ENCODE data around the gene EDC4. TPM values are rescaled to one million over a fixed set of nuclear protein-coding genes. Genes with fewer than 3 reads are reported as not detected.

EDC4 gene
- total and polyA plus RNA-seq, 2 of the 8 experiments (the other 6 are each of a cell fraction or from before 2014, with no cell fraction given), result 58.5 to 72.7 TPM

DNA sequence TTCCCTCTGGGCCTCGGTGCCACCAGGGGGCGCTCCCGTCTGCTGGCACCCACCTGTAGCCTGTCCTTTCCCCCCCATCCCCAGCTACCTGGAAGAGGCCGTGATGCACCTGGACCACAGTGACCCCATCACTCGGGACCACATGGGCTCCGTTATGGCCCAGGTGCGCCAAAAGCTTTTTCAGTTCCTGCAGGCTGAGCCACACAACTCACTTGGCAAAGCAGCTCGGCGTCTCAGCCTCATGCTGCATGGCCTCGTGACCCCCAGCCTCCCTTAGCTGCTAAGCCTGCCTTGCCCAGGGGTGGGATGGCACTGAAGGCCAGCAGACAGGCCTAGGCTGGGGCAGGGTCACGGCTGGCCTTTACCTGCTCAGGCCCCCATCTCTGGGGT, 11.0 kb downstream of the EDC4 start:
- Histone ChIP-seq H3K79me2 (ENCODE audit: control insufficient read depth in 1 of 2, insufficient read depth in 2 of 2, low read length in 2 of 2) (no peaks in the 10 kb centered on the region), H3K4me1 (replicated peaks in 1 of 4; ENCODE audit: control insufficient read depth in 3 of 4, insufficient read depth in 4 of 4, low read length in 3 of 4) (peaks cover 5 to 15% (median 11%) of the 10 kb centered on the region in 4 experiments), H2BK5ac (ENCODE audit: low read depth, low read length) (no peak overlapping the region; the same call in 1 of the 2 replicates), H2AFZ (ENCODE audit: low read length) (no peak overlapping the region), H3K4me2 (ENCODE audit: insufficient read depth in 1 of 2, low read depth in 2 of 2, low read length in 2 of 2) (no peak overlapping the region), H3K36me3 (ENCODE audit: control insufficient read depth in 2 of 4, insufficient read depth in 4 of 4, low read length in 3 of 4) (peaks cover 24 to 40% (median 31%) of the 10 kb centered on the region in 4 experiments), H2BK12ac (ENCODE audit: low read depth, low read length) (no peak overlapping the region), H3K9ac (replicated peaks in 1 of 4; ENCODE audit: extremely low read depth in 1 of 4, low read depth in 3 of 4, low read length in 3 of 4) (no peak overlapping the region), H3K23ac (ENCODE audit: insufficient read length) (no peak overlapping the region), H2BK120ac (replicated peaks; ENCODE audit: low read depth, low read length) (no peak overlapping the region), H3K18ac (ENCODE audit: extremely low read depth, low read length) (no peak overlapping the region), H4K20me1 (replicated peaks in 1 of 2; ENCODE audit: control insufficient read depth in 1 of 2, insufficient read depth in 2 of 2, low read length in 2 of 2) (peaks cover 11 to 17% of the 10 kb centered on the region in 2 experiments), H3K79me1 (ENCODE audit: low read depth, low read length) (no peaks in the 10 kb centered on the region), H4K91ac (replicated peaks; ENCODE audit: insufficient read length, low read length) (no peak overlapping the region), H4K8ac (ENCODE audit: extremely low read depth, insufficient read depth, low read length) (peak overlapping the region; percentile 53; the same call in 1 of the 2 replicates), H3K27ac (ENCODE audit: low read depth, low read length) (no peak overlapping the region), H3K9me3 (ENCODE audit: insufficient read depth in 2 of 2, low read depth in 1 of 2, low read length in 1 of 2) (no peaks in the 10 kb centered on the region), H3K23me2 (ENCODE audit: low read depth, low read length) (0 out of 2 replicates have a peak, but pooled peaks cover 2% of the 10 kb centered on the region), H3K4me3 (ENCODE audit: extremely low read depth in 1 of 4, insufficient read depth in 2 of 4, low read depth in 3 of 4, low read length in 4 of 4) (no peak overlapping the region), H3K56ac (replicated peaks; ENCODE audit: insufficient read length, low read depth, low read length) (no peak overlapping the region), H2BK20ac (ENCODE audit: low read length) (no peak overlapping the region), H3K14ac (ENCODE audit: insufficient read length) (no peak overlapping the region), H4K5ac (ENCODE audit: insufficient read length, low read depth, low read length) (no peak overlapping the region), H3K4ac (replicated peaks; ENCODE audit: insufficient read length, low read depth, low read length) (no peak overlapping the region), H3K27me3 (replicated peaks in 1 of 4; ENCODE audit: control insufficient read depth in 3 of 4, extremely low read depth in 1 of 4, insufficient read depth in 3 of 4, low read length in 3 of 4) (no peaks in the 10 kb centered on the region), H2AK5ac (ENCODE audit: low read depth, low read length) (no peak overlapping the region), H2BK15ac (ENCODE audit: low read length) (0 out of 2 replicates have a peak overlapping the region, but pooled peaks have one; percentile 16)
- WGBS, 2 experiments (ENCODE audit: extremely low coverage in 1 of 2, insufficient coverage in 1 of 2, insufficient read length in 1 of 2, insufficient replicate concordance in 2 of 2, low coverage in 1 of 2, low lambda C conversion rate in 2 of 2, missing lambda C conversion rate in 1 of 2), result 60% methylated on average over 10 of the region's 11 CpGs; no CpG with 5 or more reads in 1 of the 2 experiments
- DNase-seq (ENCODE audit: low read depth in 1 of 2, low spot score in 2 of 2), result peak in 1 of 2 experiments; percentile 90
- no peak for FAIRE-seq
- ChIA-PET POLR2A (ENCODE audit: partially characterized antibody) (interaction anchor here (0.6 to 6.3 kb wide), 14 partner anchors 9 to 525 kb away, joined by 3 to 45 read pairs (median 4); partner anchors contain the start of genes CTRL, EDC4, LCAT and PSKH1), CTCF (ENCODE audit: partially characterized antibody) (interaction anchor here (0.7 to 21.8 kb wide), 51 partner anchors 8 to 370 kb away, joined by 3 to 623 read pairs (median 5); partner anchors contain the start of genes CENPT, CTRL, DDX28 and DPEP2NB)
- TF ChIP-seq KDM1A (IDR thresholded peaks at IDR 0.05; ENCODE audit: borderline replicate concordance, low read length), result no peak
- peak in 1 of 2 experiments; percentile 31; a peak in 1 of 3 replicates for TF ChIP-seq EP300 (IDR thresholded peaks at IDR 0.05; ENCODE audit: borderline replicate concordance in 1 of 2, low read depth in 2 of 2, low read length in 2 of 2)
- TF ChIP-seq SIN3A (conservative IDR thresholded peaks at IDR 0.05 in 1 of 2, IDR thresholded peaks at IDR 0.05 in 1 of 2; ENCODE audit: low read depth in 1 of 2, low read length in 2 of 2), result peak in 1 of 2 experiments; percentile 64; a peak in 1 of 4 replicates
- TF ChIP-seq CBX8 (IDR thresholded peaks at IDR 0.05; ENCODE audit: borderline replicate concordance, low read depth, low read length), result no peak
- no peak for TF ChIP-seq CHD1 (IDR thresholded peaks at IDR 0.05; ENCODE audit: low read depth, low read length)
- TF ChIP-seq RAD21 (IDR thresholded peaks at IDR 0.05 in 1 of 2, conservative IDR thresholded peaks at IDR 0.05 in 1 of 2; ENCODE audit: low read depth in 2 of 2, low read length in 2 of 2), result peak; percentile 83 to 87
- no peak for TF ChIP-seq EGR1 (IDR thresholded peaks at IDR 0.05; ENCODE audit: borderline replicate concordance, low read depth, low read length)
- TF ChIP-seq, protein P1, sequence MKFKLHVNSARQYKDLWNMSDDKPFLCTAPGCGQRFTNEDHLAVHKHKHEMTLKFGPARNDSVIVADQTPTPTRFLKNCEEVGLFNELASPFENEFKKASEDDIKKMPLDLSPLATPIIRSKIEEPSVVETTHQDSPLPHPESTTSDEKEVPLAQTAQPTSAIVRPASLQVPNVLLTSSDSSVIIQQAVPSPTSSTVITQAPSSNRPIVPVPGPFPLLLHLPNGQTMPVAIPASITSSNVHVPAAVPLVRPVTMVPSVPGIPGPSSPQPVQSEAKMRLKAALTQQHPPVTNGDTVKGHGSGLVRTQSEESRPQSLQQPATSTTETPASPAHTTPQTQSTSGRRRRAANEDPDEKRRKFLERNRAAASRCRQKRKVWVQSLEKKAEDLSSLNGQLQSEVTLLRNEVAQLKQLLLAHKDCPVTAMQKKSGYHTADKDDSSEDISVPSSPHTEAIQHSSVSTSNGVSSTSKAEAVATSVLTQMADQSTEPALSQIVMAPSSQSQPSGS (IDR thresholded peaks at IDR 0.05; ENCODE audit: low read length), result no peak
- 0 out of 2 replicates have a peak, but pooled peaks have one; percentile 72 for TF ChIP-seq GABPA (IDR thresholded peaks at IDR 0.05; ENCODE audit: borderline replicate concordance, insufficient read depth, low read length)
- no peak for TF ChIP-seq NRF1 (IDR thresholded peaks at IDR 0.05; ENCODE audit: low read depth, low read length)

Data from H1 (cell line).